ENCODE data around the gene CA7.
A peak's percentile ranks its signal among the peaks of the same experiment; 100 is the strongest.

Gene CA7

DNA sequence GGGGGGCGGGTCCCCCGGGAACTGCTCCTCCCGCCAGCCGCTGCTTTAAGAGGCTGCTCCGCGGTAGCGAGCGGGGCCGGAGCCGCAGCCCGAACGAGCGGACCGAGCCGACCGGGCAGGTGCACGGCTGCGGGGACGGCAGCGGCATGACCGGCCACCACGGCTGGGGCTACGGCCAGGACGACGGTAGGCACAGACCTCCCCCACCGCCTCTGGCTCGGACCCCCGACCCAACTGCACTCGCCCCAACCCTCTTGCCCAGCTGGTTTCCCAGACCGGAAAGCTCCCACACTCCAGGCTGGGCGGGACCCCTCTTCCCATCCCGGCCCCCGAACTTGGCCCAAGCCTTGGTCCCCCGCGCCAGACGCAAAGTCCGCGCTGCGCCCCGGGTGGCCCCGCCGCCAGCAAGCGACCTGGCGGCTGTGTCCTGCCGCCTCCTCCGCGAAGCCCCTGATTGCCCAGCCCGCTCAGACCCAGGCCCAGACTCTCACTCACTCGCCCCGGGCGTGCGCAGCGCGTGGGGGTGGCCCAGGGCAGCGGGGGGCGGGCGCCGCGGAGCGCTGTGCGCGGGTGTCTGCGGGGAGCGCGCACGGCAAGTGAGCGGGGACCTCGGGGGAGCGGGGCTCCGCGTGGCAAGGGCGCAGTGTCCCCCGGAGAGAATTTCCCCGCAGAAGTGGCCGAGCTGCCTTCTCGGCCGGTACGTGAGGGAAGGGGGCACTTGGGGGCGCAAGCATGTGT lies at the start of gene CA7:
CA7 (plus strand) TSS at position 73 of the 738 bp plus-strand sequence; CDS start at position 147, 74 bp downstream.
- Histone ChIP-seq H3K4me3 (ENCODE audit: low read depth in 1 of 2, low read length in 2 of 2) (peak within 1 kb of the TSS; percentile 30 to 77), H3K27ac (ENCODE audit: low read length) (no peak within 1 kb of the TSS), H3K36me3 (ENCODE audit: control insufficient read depth in 1 of 2, insufficient read depth in 2 of 2, low read length in 2 of 2) (no peaks in the 10 kb centered on the region), H3K9me3 (ENCODE audit: control insufficient read depth in 1 of 2, low read length in 2 of 2) (no peaks in the 10 kb centered on the region), H3K27me3 (ENCODE audit: low read depth, low read length) (peaks cover 20% of the 10 kb centered on the region), H3K4me1 (ENCODE audit: control insufficient read depth in 1 of 2, insufficient read depth in 2 of 2, low read length in 2 of 2) (peaks cover 0 to 19% of the 10 kb centered on the region in 2 donors)

DNA sequence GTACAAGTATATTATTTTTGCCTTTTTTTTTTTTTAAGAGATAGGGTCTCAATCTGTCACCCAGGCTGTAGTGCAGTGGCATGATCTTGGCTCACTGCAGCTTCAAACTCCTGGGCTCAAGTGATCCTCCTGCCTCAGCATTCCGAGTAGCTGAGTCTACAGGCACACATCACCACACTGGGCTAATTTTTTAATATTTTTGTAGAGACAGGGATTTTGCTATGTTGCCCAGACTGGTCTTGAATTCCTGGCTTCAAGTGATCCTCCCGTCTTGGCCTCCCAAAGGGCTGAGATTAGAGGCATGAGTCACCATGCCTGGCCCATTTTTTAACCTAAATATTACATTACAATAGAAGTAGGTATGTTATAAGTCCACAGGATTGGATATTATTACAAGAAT lies 46.1 kb upstream of the CA7 start:
- no peaks in the 10 kb centered on the region for H3K27me3 ChIP-seq (ENCODE audit: low read depth, low read length)
- no peak overlapping the region for H3K4me3 ChIP-seq (ENCODE audit: low read depth in 1 of 2, low read length in 2 of 2)
- H3K36me3 ChIP-seq (ENCODE audit: control insufficient read depth in 1 of 2, insufficient read depth in 2 of 2, low read length in 2 of 2), result peaks cover under 1 to 6% of the 10 kb centered on the region in 2 donors

DNA sequence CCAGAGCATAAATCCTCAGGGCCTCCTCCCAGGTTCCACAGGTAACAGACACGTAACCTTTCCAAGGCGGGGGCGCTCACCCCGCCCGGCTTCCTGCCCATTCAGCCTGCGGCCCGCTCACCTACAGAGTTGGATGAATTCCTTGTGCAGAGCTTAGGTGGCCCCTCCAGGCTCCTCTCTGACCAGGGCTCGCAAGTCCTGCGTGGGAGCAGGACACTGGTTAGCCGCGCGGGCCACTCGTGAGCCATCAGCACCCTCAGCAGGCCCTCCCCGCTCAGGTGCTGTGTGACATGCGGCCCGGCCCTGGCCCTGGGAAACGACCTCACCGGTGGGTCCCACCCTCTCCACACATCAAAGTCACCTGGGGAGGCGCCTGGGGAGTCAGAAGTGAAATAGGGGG lies 43.4 kb upstream of the CA7 start:
- H3K4me3 ChIP-seq (ENCODE audit: low read depth in 1 of 2, low read length in 2 of 2), result no peak overlapping the region
- peaks cover 25 to 28% of the 10 kb centered on the region in 2 donors for H3K36me3 ChIP-seq (ENCODE audit: control insufficient read depth in 1 of 2, insufficient read depth in 2 of 2, low read length in 2 of 2)
- H3K27me3 ChIP-seq (ENCODE audit: low read depth, low read length), result no peaks in the 10 kb centered on the region
- no peak overlapping the region for H3K27ac ChIP-seq (ENCODE audit: low read length)
- no peaks in the 10 kb centered on the region for H3K9me3 ChIP-seq (ENCODE audit: control insufficient read depth in 1 of 2, low read length in 2 of 2)
- H3K4me1 ChIP-seq (ENCODE audit: control insufficient read depth in 1 of 2, insufficient read depth in 2 of 2, low read length in 2 of 2), result no peaks in the 10 kb centered on the region

More for the DNA sequence above, 46.1 kb upstream of the CA7 start:
- H3K4me1 ChIP-seq (ENCODE audit: control insufficient read depth in 1 of 2, insufficient read depth in 2 of 2, low read length in 2 of 2), result no peaks in the 10 kb centered on the region
- no peaks in the 10 kb centered on the region for H3K9me3 ChIP-seq (ENCODE audit: control insufficient read depth in 1 of 2, low read length in 2 of 2)
- H3K27ac ChIP-seq (ENCODE audit: low read length), result no peak overlapping the region

DNA sequence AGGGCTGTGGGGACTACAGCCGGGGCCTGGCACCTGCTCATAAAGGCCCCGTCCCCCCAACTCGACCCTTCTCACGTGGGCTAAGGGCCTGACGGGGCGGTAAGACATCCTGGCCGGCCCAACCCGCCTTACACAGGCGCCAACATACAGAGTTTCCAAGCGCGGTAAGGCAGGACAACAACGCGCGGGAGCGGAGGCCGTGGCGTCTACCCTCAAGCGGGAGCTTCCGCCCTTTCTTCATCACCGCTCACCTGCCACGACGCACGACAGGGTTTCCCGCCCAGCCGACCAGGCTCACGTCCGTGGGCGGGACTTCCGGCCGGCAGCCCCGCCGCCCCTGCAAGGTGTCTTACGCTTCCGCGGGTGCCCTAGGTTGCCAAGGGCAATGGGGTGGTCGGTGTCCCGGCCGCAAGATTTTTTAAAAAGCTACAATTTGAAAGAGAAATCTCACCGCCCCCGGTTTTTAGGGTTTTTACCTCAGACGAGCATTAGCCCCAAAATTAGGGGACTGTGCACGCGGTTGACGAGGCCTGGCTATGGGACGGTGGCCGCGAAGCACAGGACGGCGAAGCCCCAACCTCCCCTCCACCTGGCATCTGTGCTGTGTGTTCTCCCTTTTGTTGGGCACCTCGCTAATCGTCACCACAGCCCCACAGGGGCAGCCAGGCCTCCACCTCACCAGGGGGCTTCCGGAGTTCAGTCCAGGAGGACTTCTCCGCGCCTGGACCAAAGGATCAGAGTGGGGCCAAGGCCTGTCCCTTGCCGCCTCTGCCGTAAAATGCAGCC lies 42.7 kb upstream of the CA7 start, which contains the start of gene TERB1:
TERB1 (minus strand) TSS at position 265 of the 786 bp plus-strand sequence. CDS start 4,786 bp downstream, outside the sequence.
- Histone ChIP-seq H3K4me1 (ENCODE audit: control insufficient read depth in 1 of 2, insufficient read depth in 2 of 2, low read length in 2 of 2) (no peaks in the 10 kb centered on the region), H3K27ac (ENCODE audit: low read length) (no peak within 1 kb of the TSS), H3K4me3 (ENCODE audit: low read depth in 1 of 2, low read length in 2 of 2) (no peak within 1 kb of the TSS), H3K27me3 (ENCODE audit: low read depth, low read length) (no peaks in the 10 kb centered on the region), H3K36me3 (ENCODE audit: control insufficient read depth in 1 of 2, insufficient read depth in 2 of 2, low read length in 2 of 2) (peaks cover 26 to 34% of the 10 kb centered on the region in 2 donors), H3K9me3 (ENCODE audit: control insufficient read depth in 1 of 2, low read length in 2 of 2) (no peaks in the 10 kb centered on the region)

DNA sequence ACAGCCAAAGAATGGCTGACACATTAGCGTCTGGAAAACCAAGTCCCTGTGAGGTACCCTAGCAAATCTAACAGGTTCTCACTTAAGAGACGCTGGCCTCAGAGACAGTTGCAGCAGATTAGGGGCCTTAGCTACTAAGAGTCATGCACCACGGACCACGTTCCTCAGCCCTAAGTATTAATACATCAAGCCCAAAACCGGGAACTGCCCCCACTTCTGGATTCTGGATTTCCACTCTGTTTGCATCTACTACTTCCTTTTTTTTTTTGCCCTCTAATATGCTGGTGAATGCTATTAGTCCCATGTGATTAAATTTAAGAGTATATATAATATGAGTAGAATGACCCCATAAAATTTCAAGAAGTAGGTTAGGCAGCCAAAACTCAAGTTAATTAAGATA lies 42.1 kb upstream of the CA7 start:
- no peak overlapping the region for H3K4me3 ChIP-seq (ENCODE audit: low read depth in 1 of 2, low read length in 2 of 2)
- H3K27me3 ChIP-seq (ENCODE audit: low read depth, low read length), result no peaks in the 10 kb centered on the region
- no peaks in the 10 kb centered on the region for H3K9me3 ChIP-seq (ENCODE audit: control insufficient read depth in 1 of 2, low read length in 2 of 2)
- H3K4me1 ChIP-seq (ENCODE audit: control insufficient read depth in 1 of 2, insufficient read depth in 2 of 2, low read length in 2 of 2), result no peaks in the 10 kb centered on the region
- peaks cover 26 to 40% of the 10 kb centered on the region in 2 donors for H3K36me3 ChIP-seq (ENCODE audit: control insufficient read depth in 1 of 2, insufficient read depth in 2 of 2, low read length in 2 of 2)
- no peak overlapping the region for H3K27ac ChIP-seq (ENCODE audit: low read length)

DNA sequence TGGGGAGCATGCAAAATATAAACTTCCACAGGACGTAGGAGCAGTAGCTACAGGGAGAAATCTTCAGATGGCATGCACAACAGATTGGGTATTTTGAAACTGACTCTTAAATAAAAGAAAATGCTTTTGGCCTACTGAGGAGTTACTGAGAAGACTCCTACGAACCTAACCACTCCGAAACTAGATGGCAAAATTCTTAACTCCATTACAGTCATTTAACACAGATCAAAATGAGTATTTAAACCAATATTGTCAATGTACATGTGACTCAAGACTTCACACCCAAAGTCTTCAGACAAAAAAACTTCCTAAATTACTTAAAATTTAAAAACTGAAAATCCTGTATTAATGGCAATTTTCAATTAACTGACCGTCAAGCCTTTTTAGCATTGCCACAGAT lies 34.4 kb upstream of the CA7 start:
- Histone ChIP-seq H3K27me3 (ENCODE audit: low read depth, low read length) (no peaks in the 10 kb centered on the region), H3K27ac (ENCODE audit: low read length) (no peak overlapping the region), H3K4me1 (ENCODE audit: control insufficient read depth in 1 of 2, insufficient read depth in 2 of 2, low read length in 2 of 2) (no peaks in the 10 kb centered on the region), H3K4me3 (ENCODE audit: low read depth in 1 of 2, low read length in 2 of 2) (no peak overlapping the region), H3K9me3 (ENCODE audit: control insufficient read depth in 1 of 2, low read length in 2 of 2) (no peaks in the 10 kb centered on the region), H3K36me3 (ENCODE audit: control insufficient read depth in 1 of 2, insufficient read depth in 2 of 2, low read length in 2 of 2) (peaks cover 55 to 87% of the 10 kb centered on the region in 2 donors)

DNA sequence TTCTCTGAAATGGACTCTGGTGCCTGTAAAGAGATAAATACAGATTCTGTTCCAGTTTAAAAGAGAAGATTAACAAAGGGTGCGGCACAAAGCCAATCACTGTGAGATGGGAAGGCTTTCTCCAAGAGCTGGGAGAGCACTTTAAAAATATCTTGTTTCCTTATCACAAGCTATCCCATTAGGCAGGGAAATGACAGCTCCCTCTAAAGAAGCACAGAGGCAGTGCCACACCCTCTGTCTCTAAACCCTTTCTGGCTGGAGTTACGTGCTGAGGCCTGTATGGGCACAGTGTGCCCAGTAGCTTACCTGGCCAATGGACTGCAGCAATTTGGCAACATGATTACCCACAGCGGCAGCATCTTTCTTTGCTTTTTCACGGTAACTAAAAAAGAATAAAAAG lies 33.8 kb upstream of the CA7 start:
- Histone ChIP-seq H3K4me1 (ENCODE audit: control insufficient read depth in 1 of 2, insufficient read depth in 2 of 2, low read length in 2 of 2) (no peaks in the 10 kb centered on the region), H3K27ac (ENCODE audit: low read length) (no peak overlapping the region), H3K27me3 (ENCODE audit: low read depth, low read length) (no peaks in the 10 kb centered on the region), H3K9me3 (ENCODE audit: control insufficient read depth in 1 of 2, low read length in 2 of 2) (no peaks in the 10 kb centered on the region), H3K36me3 (ENCODE audit: control insufficient read depth in 1 of 2, insufficient read depth in 2 of 2, low read length in 2 of 2) (peaks cover 53 to 87% of the 10 kb centered on the region in 2 donors), H3K4me3 (ENCODE audit: low read depth in 1 of 2, low read length in 2 of 2) (no peak overlapping the region)

GRCh38 chr16:66811043-66811442 lies 33.2 kb upstream of the CA7 start:
- Histone ChIP-seq H3K4me1 (ENCODE audit: control insufficient read depth in 1 of 2, insufficient read depth in 2 of 2, low read length in 2 of 2) (no peaks in the 10 kb centered on the region), H3K27me3 (ENCODE audit: low read depth, low read length) (no peaks in the 10 kb centered on the region), H3K4me3 (ENCODE audit: low read depth in 1 of 2, low read length in 2 of 2) (no peak overlapping the region), H3K27ac (ENCODE audit: low read length) (no peak overlapping the region), H3K9me3 (ENCODE audit: control insufficient read depth in 1 of 2, low read length in 2 of 2) (no peaks in the 10 kb centered on the region), H3K36me3 (ENCODE audit: control insufficient read depth in 1 of 2, insufficient read depth in 2 of 2, low read length in 2 of 2) (peaks cover 48 to 87% of the 10 kb centered on the region in 2 donors)

GRCh38 chr16:66814734-66815133 lies 29.5 kb upstream of the CA7 start:
- no peaks in the 10 kb centered on the region for H3K9me3 ChIP-seq (ENCODE audit: control insufficient read depth in 1 of 2, low read length in 2 of 2)
- H3K27ac ChIP-seq (ENCODE audit: low read length), result no peak overlapping the region
- no peaks in the 10 kb centered on the region for H3K4me1 ChIP-seq (ENCODE audit: control insufficient read depth in 1 of 2, insufficient read depth in 2 of 2, low read length in 2 of 2)
- H3K36me3 ChIP-seq (ENCODE audit: control insufficient read depth in 1 of 2, insufficient read depth in 2 of 2, low read length in 2 of 2), result peaks cover 51 to 84% of the 10 kb centered on the region in 2 donors
- no peak overlapping the region for H3K4me3 ChIP-seq (ENCODE audit: low read depth in 1 of 2, low read length in 2 of 2)
- H3K27me3 ChIP-seq (ENCODE audit: low read depth, low read length), result no peaks in the 10 kb centered on the region

DNA sequence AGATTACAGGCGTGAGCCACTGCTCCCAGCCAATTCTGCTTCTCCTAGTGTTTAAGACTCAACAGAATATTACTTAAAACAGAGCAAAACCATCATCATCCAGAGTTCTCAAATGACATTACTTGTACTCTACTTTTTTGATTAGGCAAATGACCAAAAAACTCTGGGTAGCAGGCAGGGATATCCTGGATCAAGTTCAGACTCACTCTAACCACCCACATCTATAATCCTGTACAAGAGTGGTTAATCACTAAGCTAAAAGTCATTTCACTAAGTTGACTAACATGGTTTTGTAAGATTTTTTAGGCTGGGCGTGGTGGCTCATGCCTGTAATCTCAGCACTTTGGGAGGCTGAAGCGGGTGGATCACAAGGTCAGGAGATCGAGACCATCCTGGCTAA lies 20.2 kb upstream of the CA7 start:
- no peaks in the 10 kb centered on the region for H3K9me3 ChIP-seq (ENCODE audit: control insufficient read depth in 1 of 2, low read length in 2 of 2)
- H3K4me3 ChIP-seq (ENCODE audit: low read depth in 1 of 2, low read length in 2 of 2), result no peak overlapping the region
- peaks cover 32 to 36% of the 10 kb centered on the region in 2 donors for H3K36me3 ChIP-seq (ENCODE audit: control insufficient read depth in 1 of 2, insufficient read depth in 2 of 2, low read length in 2 of 2)
- H3K27me3 ChIP-seq (ENCODE audit: low read depth, low read length), result no peaks in the 10 kb centered on the region
- peaks cover 0 to 6% of the 10 kb centered on the region in 2 donors for H3K4me1 ChIP-seq (ENCODE audit: control insufficient read depth in 1 of 2, insufficient read depth in 2 of 2, low read length in 2 of 2)
- H3K27ac ChIP-seq (ENCODE audit: low read length), result no peak overlapping the region

Data from muscle layer of duodenum (tissue), 2 donors.